HEK293 (cell line): Measurements from ENCODE around the gene NKD2.

Experiments
- CTCF ChIA-PET: fragments of 350-600 bp; formaldehyde crosslinking; extraction: SDS; loops from one replicate; lab custom pipeline; 2021; ENCODE audit warnings: antibody characterized with exemption; lab: Yijun Ruan, JAX
- POLR2A ChIA-PET: fragments of 300-600 bp; formaldehyde crosslinking; extraction: SDS; loops from one replicate; lab custom pipeline; 2020; ENCODE audit warnings: antibody characterized with exemption, inconsistent platforms; lab: Yijun Ruan, JAX
- H3K27ac ChIP-seq: fragments of 200-500 bp; sonication (Bioruptor generic); 2 replicates; pipeline ENCODE4 v1.5.1; 2014; ENCODE audit warnings: low read depth, low read length, control low read depth, inconsistent platforms; ENCODE audit errors: extremely low read depth
- H3K36me3 ChIP-seq, 2 experiments: fragments of 200-500 bp in 1 of 2; sonication (Bioruptor generic) in 1 of 2; 1 replicate in 1 of 2; 2 replicates in 1 of 2; pipeline ENCODE4 v1.5.1; 2014 to 2017; ENCODE audit warnings: inconsistent platforms in 2 of 2, low read length in 2 of 2; ENCODE audit not compliant: control insufficient read depth in 2 of 2, insufficient read depth in 1 of 2
- H3K4me1 ChIP-seq: fragments of 200-500 bp; sonication (Bioruptor generic); 2 replicates; pipeline ENCODE4 v1.5.1; 2014; ENCODE audit warnings: mild to moderate bottlenecking, low read length, inconsistent platforms; ENCODE audit not compliant: control insufficient read depth, insufficient read depth
- H3K4me3 ChIP-seq: 2 replicates; pipeline ENCODE4 v1.5.1; 2011; ENCODE audit warnings: low read depth, mild to moderate bottlenecking, control low read depth, low read length, moderate library complexity
- H3K9me3 ChIP-seq: fragments of 200-500 bp; sonication (Bioruptor generic); 2 replicates; pipeline ENCODE4 v1.5.1; 2014; ENCODE audit warnings: low read depth, low read length, inconsistent platforms; ENCODE audit not compliant: control insufficient read depth, insufficient read depth
- EGR2 ChIP-seq: fragments of 450-650 bp; formaldehyde crosslinking; IDR thresholded peaks from 2 replicates; pipeline ENCODE4 v1.5.1; 2016; ENCODE audit warnings: low read depth, missing biosample characterization, missing genetic modification characterization
- GLIS2 ChIP-seq: fragments of 450-650 bp; formaldehyde crosslinking; IDR thresholded peaks from 2 replicates; pipeline ENCODE4 v1.5.1; 2016; ENCODE audit warnings: missing biosample characterization, missing genetic modification characterization
- HIC1 ChIP-seq: fragments of 450-650 bp; formaldehyde crosslinking; IDR thresholded peaks from 2 replicates; pipeline ENCODE4 v1.5.1; 2016; ENCODE audit warnings: missing biosample characterization, missing genetic modification characterization
- HOXA7 ChIP-seq: sonication (generic); formaldehyde crosslinking; IDR thresholded peaks from 2 replicates; pipeline ENCODE4 v1.8.1; 2022; ENCODE audit warnings: missing genetic modification reagents, borderline replicate concordance
- IKZF3 ChIP-seq: fragments of 450-650 bp; IDR thresholded peaks from 2 replicates; pipeline ENCODE4 v1.5.0; 2018; ENCODE audit warnings: missing biosample characterization, mild to moderate bottlenecking, missing genetic modification characterization, moderate library complexity
- KLF1 ChIP-seq: fragments of 450-650 bp; formaldehyde crosslinking; IDR thresholded peaks from 2 replicates; pipeline ENCODE4 v1.5.1; 2016; ENCODE audit warnings: missing biosample characterization, missing genetic modification characterization
- KLF8 ChIP-seq: fragments of 450-650 bp; formaldehyde crosslinking; IDR thresholded peaks from 2 replicates; pipeline ENCODE4 v1.5.1; 2016; ENCODE audit warnings: missing biosample characterization, missing genetic modification characterization
- PRDM1 ChIP-seq: fragments of 450-650 bp; formaldehyde crosslinking; IDR thresholded peaks from 2 replicates; pipeline ENCODE4; 2016; ENCODE audit warnings: missing biosample characterization, missing genetic modification characterization
- SCRT1 ChIP-seq: fragments of 450-650 bp; formaldehyde crosslinking; IDR thresholded peaks from 2 replicates; pipeline ENCODE4 v1.5.1; 2016; ENCODE audit warnings: missing biosample characterization, missing genetic modification characterization, borderline replicate concordance
- SCRT2 ChIP-seq: fragments of 450-650 bp; formaldehyde crosslinking; IDR thresholded peaks from 2 replicates; pipeline ENCODE4 v1.5.1; 2016; ENCODE audit warnings: missing biosample characterization, missing genetic modification characterization
- YY1 ChIP-seq: fragments of 450-650 bp; formaldehyde crosslinking; IDR thresholded peaks from 2 replicates; pipeline ENCODE4 v1.5.1; 2018; ENCODE audit warnings: missing biosample characterization, missing genetic modification characterization
- ZBTB1 ChIP-seq: fragments of 450-650 bp; formaldehyde crosslinking; IDR thresholded peaks from 2 replicates; pipeline ENCODE4 v1.5.1; 2016; ENCODE audit warnings: missing biosample characterization, missing genetic modification characterization
- ZBTB8A ChIP-seq: fragments of 450-650 bp; formaldehyde crosslinking; IDR thresholded peaks from 2 replicates; pipeline ENCODE4 v1.5.1; 2016; ENCODE audit warnings: missing biosample characterization, missing genetic modification characterization
- ZFP3 ChIP-seq: fragments of 450-650 bp; formaldehyde crosslinking; IDR thresholded peaks from 2 replicates; pipeline ENCODE4 v1.5.1; 2016; ENCODE audit warnings: low read depth, missing biosample characterization, missing genetic modification characterization
- ZNF221 ChIP-seq: fragments of 450-650 bp; formaldehyde crosslinking; IDR thresholded peaks from 2 replicates; pipeline ENCODE4 v1.5.1; 2017; ENCODE audit warnings: missing biosample characterization, missing genetic modification characterization, borderline replicate concordance
- ZNF24 ChIP-seq: fragments of 450-650 bp; formaldehyde crosslinking; IDR thresholded peaks from 2 replicates; pipeline ENCODE4 v1.5.1; 2016; ENCODE audit warnings: missing biosample characterization, missing genetic modification characterization
- ZNF366 ChIP-seq: fragments of 450-650 bp; formaldehyde crosslinking; conservative IDR thresholded peaks from 2 replicates; pipeline ENCODE4 v1.5.1; 2016; ENCODE audit warnings: missing biosample characterization, missing genetic modification characterization
- ZNF580 ChIP-seq: fragments of 450-650 bp; formaldehyde crosslinking; IDR thresholded peaks from 2 replicates; pipeline ENCODE4 v1.5.1; 2016; ENCODE audit warnings: missing biosample characterization, missing genetic modification characterization
- ZNF596 ChIP-seq: fragments of 450-650 bp; IDR thresholded peaks from 2 replicates; pipeline ENCODE4 v1.5.0; 2018; ENCODE audit warnings: missing biosample characterization, mild to moderate bottlenecking, missing genetic modification characterization, moderate library complexity
- ZNF600 ChIP-seq: fragments of 450-650 bp; formaldehyde crosslinking; IDR thresholded peaks from 2 replicates; pipeline ENCODE4 v1.5.1; 2016; ENCODE audit warnings: missing biosample characterization, missing genetic modification characterization
- ZNF621 ChIP-seq: fragments of 450-650 bp; formaldehyde crosslinking; IDR thresholded peaks from 2 replicates; pipeline ENCODE4 v1.5.1; 2017; ENCODE audit warnings: missing biosample characterization, missing genetic modification characterization
- ZNF76 ChIP-seq: fragments of 450-650 bp; formaldehyde crosslinking; IDR thresholded peaks from 2 replicates; pipeline ENCODE4; 2016; ENCODE audit warnings: low read depth, missing biosample characterization, missing genetic modification characterization, borderline replicate concordance
- ZNF837 ChIP-seq: fragments of 450-650 bp; formaldehyde crosslinking; IDR thresholded peaks from 2 replicates; pipeline ENCODE4 v1.5.1; 2016; ENCODE audit warnings: missing biosample characterization, missing genetic modification characterization
- ZSCAN16 ChIP-seq: fragments of 450-650 bp; formaldehyde crosslinking; IDR thresholded peaks from 2 replicates; pipeline ENCODE4 v1.5.1; 2016; ENCODE audit warnings: missing biosample characterization, missing genetic modification characterization
- ZSCAN23 ChIP-seq: fragments of 450-650 bp; formaldehyde crosslinking; IDR thresholded peaks from 2 replicates; pipeline ENCODE4 v1.5.1; 2016; ENCODE audit warnings: missing biosample characterization, missing genetic modification characterization

The NKD2 gene

GRCh38 chr5:1034986-1035385 is 26.4 kb downstream of the NKD2 start:
- Histone ChIP-seq H3K27ac (no peak overlapping the region), H3K4me1 (no peaks in the 10 kb centered on the region)
- no peak for TF ChIP-seq ZBTB1 (tag by site-specific recombination)
- no peak for TF ChIP-seq ZNF837
- no peak for TF ChIP-seq ZNF621
- no peak for TF ChIP-seq ZBTB8A
- no peak for TF ChIP-seq ZNF76 (tag by site-specific recombination)
- TF ChIP-seq ZSCAN16, result peak; percentile 71; the same call in 1 of the 2 replicates
- peak; percentile 44; the same call in 1 of the 2 replicates for TF ChIP-seq ZNF596 (tag by site-specific recombination)
- no peak for TF ChIP-seq IKZF3 (tag by site-specific recombination)
- no peak for TF ChIP-seq SCRT2 (tag by site-specific recombination)
- peak; percentile 34; the same call in 1 of the 2 replicates for TF ChIP-seq SCRT1 (tag by site-specific recombination)
- peak; percentile 99 for TF ChIP-seq ZNF24 (tag by site-specific recombination)
- TF ChIP-seq HOXA7 (CRISPR knock-in tag), result no peak
- TF ChIP-seq EGR2 (tag by site-specific recombination), result peak; percentile 19; the same call in 1 of the 2 replicates
- TF ChIP-seq ZNF221, result no peak
- peak; percentile 49; the same call in 1 of the 2 replicates for TF ChIP-seq PRDM1 (tag by site-specific recombination)
- peak; percentile 89 for TF ChIP-seq ZNF366
- TF ChIP-seq, all 188 proteins: peak for 7
- Histone ChIP-seq H3K36me3 (peaks cover 0 to 21% of the 10 kb centered on the region in 2 experiments; a peak in 1 of 3 replicates), H3K9me3 (no peaks in the 10 kb centered on the region), H3K4me3 (no peak overlapping the region)
- ChIA-PET POLR2A (no interaction called here), CTCF (interaction anchor here (0.7 kb wide), 1 partner anchor 204 kb away, joined by 3 read pairs; no protein-coding TSS in a partner anchor)

- ChIA-PET CTCF (no interaction called here), POLR2A (no interaction called here)
- H3K27ac ChIP-seq, result no peak overlapping the region
- H3K36me3 ChIP-seq, result peaks cover 0 to 21% of the 10 kb centered on the region in 2 experiments; a peak in 1 of 3 replicates
- no peak overlapping the region for H3K4me3 ChIP-seq
- H3K9me3 ChIP-seq, result no peaks in the 10 kb centered on the region
- TF ChIP-seq ZSCAN23 (tag by site-specific recombination) (no peak), KLF8 (tag by site-specific recombination) (0 out of 2 replicates have a peak, but pooled peaks have one; percentile 10), ZNF580 (no peak), GLIS2 (tag by site-specific recombination) (peak; percentile 63), KLF1 (tag by site-specific recombination) (peak; percentile 19; the same call in 1 of the 2 replicates)
- no peaks in the 10 kb centered on the region for H3K4me1 ChIP-seq
Observed at GRCh38 chr5:1035421-1036405, 27.1 kb downstream of the NKD2 start.

GRCh38 chr5:1036504-1037122 is 28.0 kb downstream of the NKD2 start:
- H3K9me3 ChIP-seq, result no peaks in the 10 kb centered on the region
- H3K27ac ChIP-seq, result no peak overlapping the region
- peaks cover 0 to 21% of the 10 kb centered on the region in 2 experiments; a peak in 1 of 3 replicates for H3K36me3 ChIP-seq
- POLR2A ChIA-PET, result no interaction called here
- TF ChIP-seq SCRT2 (tag by site-specific recombination) (0 out of 2 replicates have a peak, but pooled peaks have one; percentile 26), HIC1 (tag by site-specific recombination) (peak; percentile 45; the same call in 1 of the 2 replicates), ZFP3 (no peak), SCRT1 (tag by site-specific recombination) (peak; percentile 54), YY1 (tag by site-specific recombination) (no peak), ZNF600 (tag by site-specific recombination) (no peak)
- no peaks in the 10 kb centered on the region for H3K4me1 ChIP-seq
- CTCF ChIA-PET, result interaction anchor here (0.5 kb wide), 1 partner anchor 292 kb away, joined by 4 read pairs; no protein-coding TSS in a partner anchor
- H3K4me3 ChIP-seq, result no peak overlapping the region
